Spleen (tissue), 11 donors: ENCODE measurements around the gene CDH18. TPM values are rescaled to one million over a fixed set of nuclear protein-coding genes. Genes with fewer than 3 reads are reported as not detected.

Experiments used
- DNase-seq: peaks from one replicate; pipeline ENCODE4 v3.0.0-alpha.2; 2020
- H3K27ac ChIP-seq, 8 donors: fragments of 200-600 bp; sonication (generic) in 7 of 8; 1 replicate in 4 of 8; 2 replicates in 4 of 8; pipeline versions ENCODE4 v1.5.0 to v1.8.0; 2016 to 2021; ENCODE audit warnings: inconsistent platforms in 4 of 8, mild to moderate bottlenecking in 4 of 8, moderate library complexity in 1 of 8
- H3K27me3 ChIP-seq, 7 donors: fragments of 200-600 bp; sonication (generic) in 6 of 7; replicated peaks in 1 of 7; 1 replicate in 4 of 7; 2 replicates in 3 of 7; pipeline versions ENCODE4 v1.5.0 to v1.8.0; 2016 to 2021; ENCODE audit warnings: inconsistent platforms in 3 of 7, mild to moderate bottlenecking in 1 of 7
- H3K36me3 ChIP-seq, 6 donors: fragments of 200-600 bp; sonication (generic) in 5 of 6; 1 replicate in 4 of 6; 2 replicates in 2 of 6; pipeline versions ENCODE4 v1.5.0 to v1.8.0; 2016 to 2021; ENCODE audit warnings: inconsistent platforms in 2 of 6
- H3K4me1 ChIP-seq, 6 donors: fragments of 200-600 bp; sonication (generic) in 5 of 6; 1 replicate in 3 of 6; 2 replicates in 3 of 6; pipeline versions ENCODE4 v1.5.0 to v1.8.0; 2016 to 2021; ENCODE audit warnings: inconsistent platforms in 3 of 6
- H3K4me3 ChIP-seq, 8 donors: fragments of 200-600 bp; sonication (generic) in 7 of 8; 1 replicate in 4 of 8; 2 replicates in 4 of 8; pipeline versions ENCODE4 v1.5.0 to v1.8.0; 2016 to 2021; ENCODE audit warnings: inconsistent platforms in 4 of 8, mild to moderate bottlenecking in 4 of 8, moderate library complexity in 2 of 8
- H3K9me3 ChIP-seq, 8 donors: fragments of 200-600 bp; sonication (generic) in 7 of 8; 1 replicate in 4 of 8; 2 replicates in 4 of 8; pipeline versions ENCODE4 v1.5.0 to v1.8.0; 2016 to 2021; ENCODE audit warnings: inconsistent platforms in 4 of 8
- CTCF ChIP-seq, 11 experiments: fragments of 200-600 bp in 7 of 11; fragments of 450-650 bp in 4 of 11; sonication (generic) in 4 of 11; IDR thresholded peaks in 8 of 11; conservative IDR thresholded peaks in 3 of 11; 1 replicate in 7 of 11; 2 replicates in 4 of 11; pipeline versions ENCODE4 v1.4.0 to v1.8.0; 2016 to 2021; ENCODE audit warnings: antibody characterized with exemption in 11 of 11, inconsistent platforms in 4 of 11, mild to moderate bottlenecking in 1 of 11
- POLR2A ChIP-seq, 3 donors: fragments of 450-650 bp; IDR thresholded peaks; one replicate each; pipeline ENCODE4 v1.5.1; 2017; ENCODE audit warnings: antibody characterized with exemption in 3 of 3, mild to moderate bottlenecking in 1 of 3
- POLR2AphosphoS5 ChIP-seq, 3 donors: sonication (generic); formaldehyde crosslinking; IDR thresholded peaks; one replicate each; pipeline ENCODE4 v1.5.1; 2017; ENCODE audit warnings: antibody characterized with exemption in 3 of 3
- WGBS, 5 donors: extraction: QIAGEN DNeasy Blood & Tissue Kit in 3 of 5; methylation state at CpG; one replicate each; pipeline versions ENCODE4 v1.1.5 to v1.1.7; 2013 to 2018; 5-methylcytosine and 5-hydroxymethylcytosine counted together
- intact Hi-C: fragments of 100-400 bp; cut with DNase I; formaldehyde crosslinking; loops from one replicate; pipeline ENCODE4 v1.15.0; 2023; ENCODE audit warnings: low total_unique reads
- polyA plus RNA-seq, 3 donors: library from polyadenylated mRNA; stranded (reverse); fragments of 200-250 nt; gene quantifications; one replicate each; pipeline ENCODE4 v1.2.1, GENCODE V29; 2013
- total RNA-seq, 7 donors: library from RNA; depleted of rRNA in 3 of 7; stranded (reverse); fragments of >200 nt in 3 of 7; fragmentation: NEBNext Ultra II Directional in 4 of 7; extraction: Animal tissue kit (Norgen Biotek cat#: 25700) in 4 of 7; gene quantifications; one replicate each; pipeline versions ENCODE4 v1.1.0 to v1.2.1, GENCODE V29; 2016 to 2021
- donor health status: healthy with polysubstance abuse.
- donor health status: DM: no; HTN: no; CAD: no; lungs with moderate emphysema.
- donor health status: DM: no; HTN: no; CAD: no.
- donor health status: Bipolar disorder and iron deficiency.
- donor health status: healthy.
- donor health status: DM: no; HTN: no; CAD: no.
- donor health status: DM: yes; HTN: yes; CAD: no.

The CDH18 gene
- total and polyA plus RNA-seq, 10 donors, result 0.26 TPM; not detected in 9

GRCh38 chr5:19902316-19902934 lies 85.6 kb downstream of the CDH18 start:
- Histone ChIP-seq H3K27ac (no peak overlapping the region), H3K9me3 (peaks cover 0 to 6% (median 0%) of the 10 kb centered on the region in 8 donors), H3K36me3 (no peaks in the 10 kb centered on the region), H3K27me3 (no peaks in the 10 kb centered on the region), H3K4me3 (no peak overlapping the region), H3K4me1 (no peaks in the 10 kb centered on the region)
- no peak for TF ChIP-seq POLR2AphosphoS5 (IDR thresholded peaks at IDR 0.05)
- TF ChIP-seq CTCF (IDR thresholded peaks at IDR 0.05 in 8 of 11, conservative IDR thresholded peaks at IDR 0.05 in 3 of 11), result no peak
- no peak for TF ChIP-seq POLR2A (IDR thresholded peaks at IDR 0.05)
- intact Hi-C loops, result no loop called here
- no peak for DNase-seq
- WGBS, 5 donors, result 47 to 79% (median 66%) methylated on average over 5 of the region's 5 CpGs

- 79 to 91% (median 82%) methylated on average over 3 of the region's 3 CpGs for WGBS, 5 donors
- no peak overlapping the region for H3K27ac ChIP-seq
- peaks cover 0 to 6% (median 0%) of the 10 kb centered on the region in 8 donors for H3K9me3 ChIP-seq
- no peaks in the 10 kb centered on the region for H3K27me3 ChIP-seq
- H3K4me1 ChIP-seq, result no peaks in the 10 kb centered on the region
- intact Hi-C loops, result no loop called here
- no peak overlapping the region for H3K4me3 ChIP-seq
- no peak for TF ChIP-seq POLR2AphosphoS5 (IDR thresholded peaks at IDR 0.05)
- DNase-seq, result no peak
- H3K36me3 ChIP-seq, result no peaks in the 10 kb centered on the region
Measured at GRCh38 chr5:19900269-19900668, 87.7 kb downstream of the CDH18 start.

GRCh38 chr5:19891658-19892057 lies 96.3 kb downstream of the CDH18 start:
- no peak for DNase-seq
- no peaks in the 10 kb centered on the region for H3K36me3 ChIP-seq
- H3K4me1 ChIP-seq, result no peaks in the 10 kb centered on the region
- no peak overlapping the region for H3K4me3 ChIP-seq
- 64 to 87% (median 72%) methylated on average over 1 of the region's 1 CpG for WGBS, 5 donors
- H3K9me3 ChIP-seq, result no peaks in the 10 kb centered on the region
- intact Hi-C loops, result no loop called here
- H3K27me3 ChIP-seq, result no peaks in the 10 kb centered on the region
- H3K27ac ChIP-seq, result no peak overlapping the region
- TF ChIP-seq POLR2AphosphoS5 (IDR thresholded peaks at IDR 0.05), result no peak
- no peak for TF ChIP-seq CTCF (IDR thresholded peaks at IDR 0.05 in 8 of 11, conservative IDR thresholded peaks at IDR 0.05 in 3 of 11)
- TF ChIP-seq POLR2A (IDR thresholded peaks at IDR 0.05), result no peak

- TF ChIP-seq CTCF (IDR thresholded peaks at IDR 0.05 in 8 of 11, conservative IDR thresholded peaks at IDR 0.05 in 3 of 11) (no peak), POLR2AphosphoS5 (IDR thresholded peaks at IDR 0.05) (no peak), POLR2A (IDR thresholded peaks at IDR 0.05) (no peak)
- Histone ChIP-seq H3K4me1 (no peaks in the 10 kb centered on the region), H3K27ac (no peak overlapping the region), H3K27me3 (no peaks in the 10 kb centered on the region), H3K4me3 (no peak overlapping the region), H3K9me3 (no peaks in the 10 kb centered on the region), H3K36me3 (no peaks in the 10 kb centered on the region)
- no peak for DNase-seq
- intact Hi-C loops, result no loop called here
- WGBS, 5 donors, result 77 to 91% (median 83%) methylated on average over 7 of the region's 7 CpGs
Measured at GRCh38 chr5:19886123-19886917, 101.7 kb downstream of the CDH18 start.
